Endodermal cell (in vitro differentiated cells): ENCODE results near the gene MBD4. TPM values are rescaled to one million over a fixed set of nuclear protein-coding genes. Genes with fewer than 3 reads are reported as not detected.

ENCODE experiments used
- DNase-seq: peaks from one replicate; pipeline ENCODE4 v3.0.0-alpha.2; 2017
- H3K27ac ChIP-seq: 2 replicates; pipeline ENCODE4 v1.5.1; 2013; ENCODE audit warnings: mild to moderate bottlenecking, low read depth, low read length, moderate library complexity
- H3K27me3 ChIP-seq: 2 replicates; pipeline ENCODE4 v1.6.1; 2013; ENCODE audit warnings: mild to moderate bottlenecking, low read length, moderate library complexity; ENCODE audit not compliant: insufficient read depth, control insufficient read depth, poor library complexity, severe bottlenecking
- H3K36me3 ChIP-seq: 2 replicates; pipeline ENCODE4 v1.7.0; 2013; ENCODE audit warnings: mild to moderate bottlenecking, low read length, moderate library complexity; ENCODE audit not compliant: control insufficient read depth, insufficient read depth
- H3K4me1 ChIP-seq: one replicate; pipeline ENCODE4 v1.7.0; 2013; ENCODE audit warnings: low read length; ENCODE audit not compliant: control insufficient read depth, insufficient read depth
- H3K4me3 ChIP-seq: 2 replicates; pipeline ENCODE4 v1.5.1; 2013; ENCODE audit warnings: mild to moderate bottlenecking, low read length, moderate library complexity
- H3K9ac ChIP-seq: 2 replicates; pipeline ENCODE4 v1.6.1; 2013; ENCODE audit warnings: mild to moderate bottlenecking, low read length, moderate library complexity; ENCODE audit not compliant: poor library complexity, severe bottlenecking; ENCODE audit errors: extremely low read depth
- H3K9me3 ChIP-seq: 2 replicates; pipeline ENCODE4 v1.6.1; 2013; ENCODE audit warnings: mild to moderate bottlenecking, low read length, moderate library complexity; ENCODE audit not compliant: control insufficient read depth
- H3K27ac Mint-ChIP-seq: 2 replicates; pipeline ENCODE4 v1.8.0; 2020; ENCODE audit warnings: mixed read lengths
- H3K27me3 Mint-ChIP-seq: 2 replicates; pipeline ENCODE4 v1.8.0; 2021; ENCODE audit warnings: mild to moderate bottlenecking, mixed read lengths; ENCODE audit not compliant: insufficient read depth
- H3K36me3 Mint-ChIP-seq: 2 replicates; pipeline ENCODE4 v1.8.0; 2020; ENCODE audit warnings: low read depth, mixed read lengths
- H3K4me1 Mint-ChIP-seq: 2 replicates; pipeline ENCODE4 v1.8.0; 2020; ENCODE audit warnings: mixed read lengths
- H3K4me3 Mint-ChIP-seq: 2 replicates; pipeline ENCODE4 v1.8.0; 2020; ENCODE audit warnings: mild to moderate bottlenecking, moderate library complexity, mixed read lengths
- H3K9me3 Mint-ChIP-seq: 2 replicates; pipeline ENCODE4 v1.8.0; 2020; ENCODE audit warnings: mild to moderate bottlenecking, mixed read lengths
- CTCF ChIP-seq: fragments of 200-600 bp; sonication (generic); conservative IDR thresholded peaks from 2 replicates; pipeline ENCODE4 v1.5.0; 2021; ENCODE audit warnings: antibody characterized with exemption, mild to moderate bottlenecking
- WGBS, 2 experiments: methylation state at CpG; one replicate each; pipeline versions ENCODE4 v1.1.5 to v1.1.7; 2013; ENCODE audit warnings: missing lambda C conversion rate in 2 of 2, mixed read lengths in 1 of 2; ENCODE audit not compliant: insufficient coverage in 1 of 2, insufficient read length in 1 of 2; 5-methylcytosine and 5-hydroxymethylcytosine counted together
- total RNA-seq, 2 donors: library from RNA; stranded (reverse); fragmentation: NEBNext Ultra II Directional in 1 of 2; extraction: Animal tissue kit (Norgen Biotek cat#: 25700) in 1 of 2; gene quantifications; 2 replicates in 1 of 2; 3 replicates in 1 of 2; pipeline ENCODE4 v1.2.1, GENCODE V29; 2021

MBD4 gene
- total RNA-seq, 2 donors from 2014 or later: 39.5 to 45.5 TPM

GRCh38 chr3:129440618-129441190 lies 956 bp upstream of the MBD4 start:
- whole genome bisulfite sequencing, 2 experiments: 17 to 31% methylated on average over 5 to 9 of the region's 9 CpGs
- H3K27me3 Mint-ChIP-seq: no peaks in the 10 kb centered on the region
- H3K4me1 Mint-ChIP-seq: peaks cover 47% of the 10 kb centered on the region
- peak overlapping the region; percentile 93 for H3K27ac Mint-ChIP-seq
- no peak for TF ChIP-seq CTCF
- peaks cover 24% of the 10 kb centered on the region for H3K36me3 ChIP-seq
- DNase-seq: no peak
- H3K9me3 Mint-ChIP-seq: no peaks in the 10 kb centered on the region
- peaks cover 22% of the 10 kb centered on the region for H3K36me3 Mint-ChIP-seq
- H3K27me3 ChIP-seq: no peaks in the 10 kb centered on the region
- peaks cover 30% of the 10 kb centered on the region for H3K4me1 ChIP-seq
- H3K9me3 ChIP-seq: no peaks in the 10 kb centered on the region
- peak overlapping the region; percentile 89 for H3K27ac ChIP-seq
- peak overlapping the region; percentile 90 for H3K4me3 ChIP-seq
- peak overlapping the region; percentile 99 for H3K4me3 Mint-ChIP-seq
- H3K9ac ChIP-seq: peak overlapping the region; percentile 68

GRCh38 chr3:129439226-129439816 lies 427 bp downstream of the MBD4 start:
- DNase-seq: no peak
- H3K4me1 ChIP-seq: peaks cover 25% of the 10 kb centered on the region
- TF ChIP-seq CTCF: no peak
- 0% methylated on average over 6 to 17 of the region's 17 CpGs for whole genome bisulfite sequencing, 2 experiments
- Mint-ChIP-seq H3K4me1 (peaks cover 48% of the 10 kb centered on the region), H3K27me3 (no peaks in the 10 kb centered on the region), H3K9me3 (no peaks in the 10 kb centered on the region), H3K27ac (peak overlapping the region; percentile 95), H3K4me3 (peak overlapping the region; percentile 99), H3K36me3 (peaks cover 29% of the 10 kb centered on the region)
- peak overlapping the region; percentile 73 for H3K9ac ChIP-seq
- H3K36me3 ChIP-seq: peaks cover 38% of the 10 kb centered on the region
- H3K27ac ChIP-seq: peak overlapping the region; percentile 9
- H3K9me3 ChIP-seq: no peaks in the 10 kb centered on the region
- H3K27me3 ChIP-seq: no peaks in the 10 kb centered on the region
- peak overlapping the region; percentile 96 for H3K4me3 ChIP-seq

- WGBS, 2 experiments: 88 to 93% methylated on average over 1 of the region's 1 CpG
- no peaks in the 10 kb centered on the region for H3K9me3 ChIP-seq
- peaks cover 73% of the 10 kb centered on the region for H3K36me3 ChIP-seq
- Mint-ChIP-seq H3K4me1 (peaks cover 20% of the 10 kb centered on the region), H3K27me3 (no peaks in the 10 kb centered on the region), H3K9me3 (no peaks in the 10 kb centered on the region), H3K27ac (no peak overlapping the region), H3K4me3 (no peak overlapping the region), H3K36me3 (peaks cover 56% of the 10 kb centered on the region)
- H3K4me1 ChIP-seq: peaks cover 3% of the 10 kb centered on the region
- TF ChIP-seq CTCF: no peak
- DNase-seq: no peak
- no peak overlapping the region for H3K27ac ChIP-seq
- no peak overlapping the region for H3K9ac ChIP-seq
- peak overlapping the region; percentile 48 for H3K4me3 ChIP-seq
- no peaks in the 10 kb centered on the region for H3K27me3 ChIP-seq
Measured at GRCh38 chr3:129435367-129435766, 4.4 kb downstream of the MBD4 start.
